ENCODE results near the gene TMEM80.
A peak's percentile ranks its signal among the peaks of the same experiment; 100 is the strongest.
"Not testable (repeated sequence)": the region's sequence is repeated elsewhere in the genome, so short reads cannot be mapped to it uniquely, and the experiment has no call there.

Gene TMEM80

DNA sequence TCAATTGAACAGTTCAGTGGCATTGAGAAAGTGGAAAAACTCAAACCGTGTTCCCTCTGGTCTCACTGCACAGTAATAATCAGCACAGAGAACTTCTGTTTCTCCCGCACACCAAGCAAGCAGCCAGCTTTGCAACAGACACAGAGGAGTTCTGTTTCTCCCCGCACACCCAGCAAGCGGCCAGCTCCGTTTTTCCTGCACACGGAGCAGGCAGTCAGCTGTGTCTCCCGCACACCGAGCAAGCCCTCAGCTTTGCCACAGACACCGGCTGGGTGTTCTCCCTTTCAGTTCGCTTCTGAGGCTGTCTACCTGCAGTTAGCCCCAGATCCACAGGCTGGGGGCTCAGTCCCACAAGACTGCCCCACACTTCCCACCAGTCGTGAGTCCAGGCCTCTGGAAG, 41.8 kb downstream of the TMEM80 start:
- no peak for DNase-seq (ENCODE audit: low read depth)
- TF ChIP-seq, protein P1, sequence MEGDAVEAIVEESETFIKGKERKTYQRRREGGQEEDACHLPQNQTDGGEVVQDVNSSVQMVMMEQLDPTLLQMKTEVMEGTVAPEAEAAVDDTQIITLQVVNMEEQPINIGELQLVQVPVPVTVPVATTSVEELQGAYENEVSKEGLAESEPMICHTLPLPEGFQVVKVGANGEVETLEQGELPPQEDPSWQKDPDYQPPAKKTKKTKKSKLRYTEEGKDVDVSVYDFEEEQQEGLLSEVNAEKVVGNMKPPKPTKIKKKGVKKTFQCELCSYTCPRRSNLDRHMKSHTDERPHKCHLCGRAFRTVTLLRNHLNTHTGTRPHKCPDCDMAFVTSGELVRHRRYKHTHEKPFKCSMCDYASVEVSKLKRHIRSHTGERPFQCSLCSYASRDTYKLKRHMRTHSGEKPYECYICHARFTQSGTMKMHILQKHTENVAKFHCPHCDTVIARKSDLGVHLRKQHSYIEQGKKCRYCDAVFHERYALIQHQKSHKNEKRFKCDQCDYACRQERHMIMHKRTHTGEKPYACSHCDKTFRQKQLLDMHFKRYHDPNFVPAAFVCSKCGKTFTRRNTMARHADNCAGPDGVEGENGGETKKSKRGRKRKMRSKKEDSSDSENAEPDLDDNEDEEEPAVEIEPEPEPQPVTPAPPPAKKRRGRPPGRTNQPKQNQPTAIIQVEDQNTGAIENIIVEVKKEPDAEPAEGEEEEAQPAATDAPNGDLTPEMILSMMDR (IDR thresholded peaks at IDR 0.05; ENCODE audit: control insufficient read depth, extremely low read depth, insufficient read depth), result no peak
- no peak overlapping the region for H3K4me3 ChIP-seq (ENCODE audit: low read depth, low read length)

DNA sequence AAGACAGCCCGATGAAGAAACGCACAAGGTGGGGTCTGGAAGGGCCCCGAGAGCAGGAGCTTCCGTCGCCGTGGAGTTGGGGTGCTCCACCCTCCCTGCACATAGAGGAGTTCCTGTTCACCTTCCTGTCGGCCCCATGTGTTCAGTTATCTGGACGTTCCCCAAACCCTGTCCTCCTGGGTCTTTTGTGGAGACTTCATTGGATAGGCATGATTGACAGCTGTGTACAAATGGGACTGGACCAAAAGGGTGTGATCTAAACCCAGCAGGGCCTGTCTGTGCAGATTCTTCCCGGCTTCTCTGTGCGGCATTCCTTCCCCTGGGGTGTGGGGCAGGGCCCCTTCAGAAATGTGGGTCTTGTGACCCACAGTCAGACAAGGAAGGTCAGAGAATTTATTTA, 42.3 kb downstream of the TMEM80 start:
- DNase-seq (ENCODE audit: low read depth); H3K4me3 ChIP-seq (ENCODE audit: low read depth, low read length): not testable (repeated sequence)

DNA sequence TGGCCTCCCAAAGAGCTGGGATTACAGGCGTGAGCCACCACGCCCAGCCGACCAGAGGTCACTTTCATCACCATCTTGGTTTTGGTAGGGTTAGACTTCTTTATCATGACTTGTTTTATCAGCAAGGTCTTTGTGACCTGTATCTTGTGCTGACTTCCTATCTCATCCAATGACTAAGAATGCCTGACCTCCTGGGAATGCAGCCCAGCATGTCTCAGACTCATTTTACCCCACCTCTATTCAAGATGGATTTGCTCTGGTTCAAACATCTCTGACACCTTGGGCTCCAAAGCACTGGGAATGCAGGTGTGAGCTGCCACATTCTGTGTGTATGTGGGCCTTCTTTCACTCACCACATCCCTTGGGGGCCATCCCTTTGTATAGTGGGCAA, 46.5 kb downstream of the TMEM80 start:
- no peak overlapping the region for H3K4me3 ChIP-seq (ENCODE audit: low read depth, low read length)
- DNase-seq (ENCODE audit: low read depth), result no peak
- TF ChIP-seq, protein P1 (IDR thresholded peaks at IDR 0.05; ENCODE audit: control insufficient read depth, extremely low read depth, insufficient read depth), result no peak

DNA sequence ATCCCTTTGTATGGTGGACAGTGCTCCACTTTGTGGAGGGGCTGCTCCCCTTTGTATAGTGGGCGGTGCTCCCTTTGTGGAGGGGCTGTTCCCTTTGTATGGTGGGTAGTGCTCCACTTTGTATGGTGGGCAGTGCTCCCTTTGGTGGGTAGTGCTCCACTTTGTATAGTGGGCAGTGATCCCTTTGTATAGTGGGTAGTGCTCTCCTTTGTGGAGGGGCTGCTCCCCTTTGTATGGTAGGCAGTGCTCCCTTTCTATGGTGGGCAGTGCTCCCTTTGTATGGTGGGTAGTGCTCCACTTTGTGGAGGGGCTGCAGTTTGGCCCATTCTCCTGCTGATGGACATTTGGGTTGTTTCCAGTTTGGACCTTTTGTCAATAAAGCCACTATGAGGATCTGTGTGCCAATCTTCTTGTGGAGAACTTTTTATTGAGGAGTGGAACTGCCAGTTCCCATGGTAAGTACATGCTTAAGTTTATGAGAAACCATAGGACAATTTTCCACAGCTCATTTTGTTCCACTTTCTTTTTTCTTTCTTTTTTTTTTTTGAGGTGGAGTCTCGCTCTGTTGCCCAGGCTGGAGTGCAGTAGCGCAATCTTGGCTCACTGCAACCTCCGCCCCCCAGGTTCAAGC, 47.1 kb downstream of the TMEM80 start:
- DNase-seq (ENCODE audit: low read depth), result peak; percentile 57
- no peak overlapping the region for H3K4me3 ChIP-seq (ENCODE audit: low read depth, low read length)
- TF ChIP-seq, protein P1 (IDR thresholded peaks at IDR 0.05; ENCODE audit: control insufficient read depth, extremely low read depth, insufficient read depth), result no peak

DNA sequence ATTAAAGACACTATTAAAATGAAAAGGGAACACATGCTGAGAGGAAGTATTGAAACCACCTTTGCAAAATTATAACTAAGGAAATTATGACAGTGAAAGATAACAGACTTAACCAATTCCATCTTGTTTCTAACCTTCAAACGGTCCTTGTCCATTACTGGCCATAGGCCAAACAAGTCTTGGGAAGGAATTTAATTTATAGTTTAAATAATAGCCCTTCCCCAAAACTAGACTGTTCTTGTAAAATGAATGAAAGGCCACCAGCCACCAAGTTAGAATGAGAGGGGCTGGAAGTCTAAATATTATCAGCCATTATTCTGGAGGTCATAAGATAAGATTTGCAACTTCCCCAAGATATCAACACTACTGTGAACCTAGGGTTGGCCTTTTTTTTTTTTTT, 49.8 kb downstream of the TMEM80 start:
- H3K4me3 ChIP-seq (ENCODE audit: low read depth, low read length), result no peak overlapping the region
- TF ChIP-seq, protein P1 (IDR thresholded peaks at IDR 0.05; ENCODE audit: control insufficient read depth, extremely low read depth, insufficient read depth), result no peak
- DNase-seq (ENCODE audit: low read depth), result no peak

DNA sequence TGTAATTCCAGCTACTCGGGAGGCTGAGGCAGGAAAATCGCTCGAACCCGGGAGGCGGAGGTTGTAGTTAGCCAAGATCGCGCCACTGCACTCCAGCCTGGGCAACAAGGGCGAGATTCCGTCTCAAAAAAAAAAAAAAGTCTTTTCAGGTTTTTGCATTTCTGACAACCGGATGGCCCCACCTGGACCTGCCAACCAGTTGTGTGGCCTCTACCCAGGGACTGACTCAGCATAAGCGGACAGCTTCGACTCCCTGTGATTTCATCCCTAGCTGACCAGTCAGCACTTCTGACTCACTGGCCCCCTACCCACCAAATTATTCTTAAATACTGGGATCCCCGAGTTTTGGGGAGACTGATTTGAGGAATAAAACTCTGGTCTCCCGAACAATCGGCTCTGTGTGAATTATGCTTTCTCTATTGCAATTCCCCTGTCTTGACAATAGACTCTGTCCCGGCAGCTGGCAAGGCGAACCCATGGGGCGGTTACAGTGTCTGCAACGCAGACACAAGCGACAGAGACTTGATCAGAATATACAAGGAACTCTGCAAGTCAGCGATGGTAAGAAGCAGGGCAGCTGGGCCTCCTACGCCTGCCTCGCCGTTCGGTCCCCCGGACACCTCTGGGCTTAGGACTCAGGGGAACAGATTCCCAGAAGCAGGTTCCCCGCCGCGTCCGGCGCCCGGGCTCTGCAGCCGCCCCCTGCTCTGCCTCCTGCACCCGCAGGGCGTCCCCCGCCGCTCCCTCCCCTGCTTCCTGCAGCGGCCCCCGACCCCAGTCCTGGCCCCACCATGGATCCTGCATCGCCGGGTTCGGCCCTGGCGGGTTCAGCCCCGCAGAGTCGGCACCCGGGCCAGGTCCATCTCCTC, 50.9 kb downstream of the TMEM80 start:
- peak overlapping the region; percentile 93 for H3K4me3 ChIP-seq (ENCODE audit: low read depth, low read length)
- TF ChIP-seq, protein P1 (IDR thresholded peaks at IDR 0.05; ENCODE audit: control insufficient read depth, extremely low read depth, insufficient read depth), result no peak
- no peak for DNase-seq (ENCODE audit: low read depth)

DNA sequence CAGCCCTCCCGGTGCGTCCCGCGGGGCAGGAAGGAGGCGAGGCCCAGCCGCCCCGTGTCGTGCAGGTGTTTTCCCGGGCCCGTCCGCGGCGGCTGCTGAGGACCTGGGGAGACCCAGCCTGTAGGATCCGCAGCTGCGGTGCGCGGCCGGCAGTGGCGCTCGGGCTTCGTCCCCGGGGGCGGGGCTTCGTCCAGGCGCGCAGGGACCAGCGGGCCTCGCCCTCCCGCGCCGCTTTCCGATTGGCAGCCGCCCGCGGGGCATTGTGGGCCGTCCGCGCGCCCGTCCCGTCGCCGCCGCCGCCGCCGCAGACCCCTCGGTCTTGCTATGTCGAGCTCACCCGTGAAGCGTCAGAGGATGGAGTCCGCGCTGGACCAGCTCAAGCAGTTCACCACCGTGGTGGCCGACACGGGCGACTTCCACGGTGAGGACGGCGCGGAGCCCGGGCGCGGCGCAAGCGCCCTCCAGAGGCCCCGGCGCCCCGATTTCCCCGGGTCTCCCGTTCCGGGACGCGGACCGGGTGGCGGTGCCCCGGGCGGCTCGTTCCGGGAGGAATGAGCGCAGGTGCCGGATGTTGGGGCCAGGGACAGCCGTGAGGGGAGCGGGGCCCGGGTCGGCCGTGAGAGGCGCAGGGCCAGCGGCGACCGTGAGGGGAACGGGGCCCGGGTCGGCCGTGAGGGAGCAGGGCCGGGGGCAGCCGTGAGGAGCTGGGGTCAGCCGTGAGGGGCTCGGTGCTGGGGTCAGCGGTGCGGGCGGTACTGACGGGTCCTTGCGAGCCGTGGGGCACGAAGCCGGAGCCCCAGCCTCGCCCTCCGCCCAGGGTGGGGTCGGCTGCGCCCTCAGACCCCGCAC, 51.8 kb downstream of the TMEM80 start, which contains the start of gene TALDO1:
TSS of gene TALDO1 (plus strand) at position 307 of the 849 bp plus-strand sequence. CDS start at position 325, 18 bp downstream.
- H3K4me3 ChIP-seq (ENCODE audit: low read depth, low read length), result peak within 1 kb of the TSS; percentile 93
- peak; percentile 43 for DNase-seq (ENCODE audit: low read depth)

More for the DNA sequence above, 51.8 kb downstream of the TMEM80 start, which contains the start of gene TALDO1:
- TF ChIP-seq, protein P1 (IDR thresholded peaks at IDR 0.05; ENCODE audit: control insufficient read depth, extremely low read depth, insufficient read depth), result peak; percentile 36

Data from LNCaP clone FGC (cell line).